GM12801 (cell line): ENCODE data around the gene C9orf72.

Experiments used
- TF ChIP-seq, protein P1 (sequence below): IDR thresholded peaks from one replicate; pipeline ENCODE4 v1.5.1; 2011; ENCODE audit warnings: control low read depth; ENCODE audit not compliant: insufficient read length; ENCODE audit errors: extremely low read depth

Gene C9orf72

DNA sequence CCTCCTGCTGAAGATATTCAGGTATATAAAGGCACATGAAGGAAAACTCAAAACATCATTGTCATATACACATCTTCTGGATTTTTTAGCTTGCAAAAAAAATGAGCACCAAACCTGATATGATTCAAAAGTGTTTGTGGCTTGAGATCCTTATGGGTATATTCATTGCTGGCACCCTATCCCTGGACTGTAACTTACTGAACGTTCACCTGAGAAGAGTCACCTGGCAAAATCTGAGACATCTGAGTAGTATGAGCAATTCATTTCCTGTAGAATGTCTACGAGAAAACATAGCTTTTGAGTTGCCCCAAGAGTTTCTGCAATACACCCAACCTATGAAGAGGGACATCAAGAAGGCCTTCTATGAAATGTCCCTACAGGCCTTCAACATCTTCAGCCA lies 49.0 kb downstream of the C9orf72 start, which contains the start of gene IFNK:
Gene IFNK (plus strand): TSS at position 55 of the 400 bp plus-strand sequence. CDS start 47 bp downstream, at position 102.
- TF ChIP-seq, protein P1, sequence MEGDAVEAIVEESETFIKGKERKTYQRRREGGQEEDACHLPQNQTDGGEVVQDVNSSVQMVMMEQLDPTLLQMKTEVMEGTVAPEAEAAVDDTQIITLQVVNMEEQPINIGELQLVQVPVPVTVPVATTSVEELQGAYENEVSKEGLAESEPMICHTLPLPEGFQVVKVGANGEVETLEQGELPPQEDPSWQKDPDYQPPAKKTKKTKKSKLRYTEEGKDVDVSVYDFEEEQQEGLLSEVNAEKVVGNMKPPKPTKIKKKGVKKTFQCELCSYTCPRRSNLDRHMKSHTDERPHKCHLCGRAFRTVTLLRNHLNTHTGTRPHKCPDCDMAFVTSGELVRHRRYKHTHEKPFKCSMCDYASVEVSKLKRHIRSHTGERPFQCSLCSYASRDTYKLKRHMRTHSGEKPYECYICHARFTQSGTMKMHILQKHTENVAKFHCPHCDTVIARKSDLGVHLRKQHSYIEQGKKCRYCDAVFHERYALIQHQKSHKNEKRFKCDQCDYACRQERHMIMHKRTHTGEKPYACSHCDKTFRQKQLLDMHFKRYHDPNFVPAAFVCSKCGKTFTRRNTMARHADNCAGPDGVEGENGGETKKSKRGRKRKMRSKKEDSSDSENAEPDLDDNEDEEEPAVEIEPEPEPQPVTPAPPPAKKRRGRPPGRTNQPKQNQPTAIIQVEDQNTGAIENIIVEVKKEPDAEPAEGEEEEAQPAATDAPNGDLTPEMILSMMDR: no peak

- TF ChIP-seq, protein P1: no peak
These were observed 50.1 kb downstream of the C9orf72 start for GRCh38 chr9:27523141-27523540.

DNA sequence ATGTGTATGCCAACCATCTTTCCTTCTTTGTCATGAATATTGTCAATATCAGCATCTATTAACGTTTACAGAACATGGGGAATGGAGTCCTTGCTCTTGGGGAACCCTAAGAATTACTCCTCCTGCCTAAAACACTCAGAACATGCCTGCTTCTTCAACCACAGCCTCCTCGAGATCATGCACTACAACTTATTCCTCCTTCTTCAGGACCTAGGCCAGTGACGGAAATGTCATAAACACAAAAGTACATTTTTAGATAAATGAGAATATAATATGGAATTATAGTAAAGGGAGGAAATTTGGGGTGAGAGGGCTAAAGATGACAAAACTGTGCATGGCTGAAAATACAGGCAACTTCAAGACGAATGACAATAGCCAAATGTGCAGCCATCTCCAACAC lies 52.3 kb downstream of the C9orf72 start:
- TF ChIP-seq, protein P1: no peak

DNA sequence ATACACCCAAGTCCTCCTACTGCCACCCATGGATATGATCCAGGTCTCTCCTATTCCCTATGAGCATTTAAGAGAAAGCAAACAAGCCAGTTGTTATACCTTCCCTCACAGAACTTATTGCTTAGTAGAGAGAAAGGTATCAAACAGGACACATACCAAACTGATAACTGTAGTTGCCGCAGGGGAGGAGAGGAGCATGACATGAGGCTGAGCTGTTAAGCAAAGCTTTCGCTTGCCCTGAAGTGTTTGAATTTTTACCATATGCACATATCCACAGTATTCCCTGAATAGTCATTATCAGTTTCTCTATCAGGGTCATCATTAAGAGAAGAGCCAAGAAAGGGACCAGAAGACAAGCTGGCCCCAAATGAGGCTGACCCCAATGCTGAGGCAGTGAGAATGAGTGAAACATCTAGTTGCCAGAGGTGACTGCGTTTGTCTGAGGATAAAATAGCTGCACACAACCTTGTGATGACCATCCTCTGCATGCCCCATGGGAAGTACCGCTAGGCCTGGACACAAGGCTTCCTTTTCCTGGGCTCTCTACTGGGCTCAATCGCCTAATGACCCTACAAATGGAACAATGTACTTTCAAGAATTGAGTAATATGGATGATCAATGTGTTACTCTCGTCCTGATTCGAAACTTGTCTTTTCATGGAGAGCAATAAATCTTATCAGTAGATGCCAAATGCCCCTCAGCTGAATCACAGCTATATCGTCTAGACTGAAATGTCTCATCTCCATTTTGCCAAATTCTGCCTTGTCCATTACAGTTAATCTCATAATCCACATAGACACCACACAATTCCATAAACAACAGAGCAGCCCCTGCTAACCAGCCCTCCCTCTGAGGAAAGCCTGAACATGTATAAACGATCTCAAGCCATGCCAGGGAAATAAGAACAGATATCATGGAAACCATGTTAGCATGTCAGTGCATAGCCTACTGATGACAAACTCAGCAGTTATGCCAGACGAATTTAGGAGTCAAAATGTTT lies 53.5 kb downstream of the C9orf72 start:
- TF ChIP-seq, protein P1: no peak

DNA sequence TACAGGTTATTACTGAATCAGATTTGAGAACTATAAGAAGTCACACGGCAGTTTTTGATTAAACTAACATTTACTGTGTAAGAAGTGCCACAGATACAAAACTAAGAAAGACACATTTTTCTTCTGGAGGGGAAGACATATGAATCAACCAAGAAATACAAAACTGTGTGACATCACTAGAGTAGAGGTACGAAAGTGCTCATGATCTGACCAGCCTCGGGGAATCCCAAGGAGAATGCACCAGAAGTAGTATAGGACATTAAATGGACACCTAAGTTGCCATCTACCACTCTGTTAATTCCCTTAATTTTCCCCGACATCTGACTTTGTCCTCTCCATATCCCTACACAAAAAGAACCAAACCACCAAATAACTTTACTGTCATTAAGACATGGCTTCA lies 54.5 kb downstream of the C9orf72 start:
- TF ChIP-seq, protein P1: no peak

DNA sequence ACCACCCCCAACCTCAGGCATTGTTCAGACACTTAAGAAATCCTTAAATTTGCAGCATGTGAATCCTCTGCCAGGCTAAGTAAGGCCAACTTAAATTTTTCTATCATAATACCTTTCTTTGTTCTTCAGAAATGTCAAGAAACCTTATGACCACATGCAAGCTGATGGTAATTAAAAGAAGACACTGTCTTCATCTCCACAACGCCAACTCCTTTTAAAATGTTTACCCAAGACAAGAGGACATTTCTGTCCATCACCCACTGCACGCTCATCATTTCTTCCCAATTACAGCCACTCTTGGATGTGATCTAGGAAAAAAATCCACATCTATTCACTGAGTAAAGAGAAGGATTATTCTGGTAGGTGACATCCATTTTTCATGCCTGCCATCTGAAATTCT lies 55.3 kb downstream of the C9orf72 start:
- TF ChIP-seq, protein P1: no peak

GRCh38 chr9:27514551-27514950 lies 58.7 kb downstream of the C9orf72 start:
- TF ChIP-seq, protein P1: no peak
